GM21381 (cell line): ENCODE measurements around the gene ARFGEF3.
"Not testable (repeated sequence)": the region's sequence is repeated elsewhere in the genome, so short reads cannot be mapped to it uniquely, and the experiment has no call there.

Experiments used
- ATAC-seq: cut with Tn5 transposase; IDR thresholded peaks from one replicate; pipeline ENCODE4 v1.9.1; 2021; ENCODE audit warnings: mild to moderate bottlenecking, moderate library complexity; ENCODE audit not compliant: unreplicated experiment

ARFGEF3 gene

GRCh38 chr6:138161338-138162110 is at the start of gene ARFGEF3:
ARFGEF3 (plus strand) TSS chr6:138161939; CDS start chr6:138162087, 148 bp downstream.
- ATAC-seq: peak; percentile 73

- ATAC-seq: no peak
Observed at GRCh38 chr6:138113588-138114210, 48.0 kb upstream of the ARFGEF3 start.

- ATAC-seq: no peak
Observed at GRCh38 chr6:138115201-138115600, 46.5 kb upstream of the ARFGEF3 start.

- ATAC-seq: peak; percentile 71
Observed at GRCh38 chr6:138115877-138116660, 45.7 kb upstream of the ARFGEF3 start.

GRCh38 chr6:138116661-138116999 is 45.1 kb upstream of the ARFGEF3 start:
- no peak for ATAC-seq

- ATAC-seq: no peak
Observed at GRCh38 chr6:138117376-138117914, 44.3 kb upstream of the ARFGEF3 start.

- not testable (repeated sequence) for ATAC-seq
Observed at GRCh38 chr6:138119229-138119628, 42.5 kb upstream of the ARFGEF3 start.

- ATAC-seq: no peak
Observed at GRCh38 chr6:138119976-138120375, 41.8 kb upstream of the ARFGEF3 start.

- no peak for ATAC-seq
Observed at GRCh38 chr6:138124096-138124495, 37.6 kb upstream of the ARFGEF3 start.

GRCh38 chr6:138128096-138128495 is 33.6 kb upstream of the ARFGEF3 start:
- no peak for ATAC-seq

GRCh38 chr6:138129190-138129589 is 32.5 kb upstream of the ARFGEF3 start:
- no peak for ATAC-seq

GRCh38 chr6:138142806-138143205 is 18.9 kb upstream of the ARFGEF3 start:
- no peak for ATAC-seq

GRCh38 chr6:138145402-138145801 is 16.3 kb upstream of the ARFGEF3 start:
- peak; percentile 66 for ATAC-seq

GRCh38 chr6:138146544-138146943 is 15.2 kb upstream of the ARFGEF3 start:
- no peak for ATAC-seq

- no peak for ATAC-seq
Observed at GRCh38 chr6:138155443-138155842, 6.3 kb upstream of the ARFGEF3 start.

GRCh38 chr6:138157986-138158638 is 3.6 kb upstream of the ARFGEF3 start:
- ATAC-seq: no peak

GRCh38 chr6:138159246-138159645 is 2.5 kb upstream of the ARFGEF3 start:
- ATAC-seq: no peak

- no peak for ATAC-seq
Observed at GRCh38 chr6:138160329-138161087, 1.2 kb upstream of the ARFGEF3 start.

- ATAC-seq: no peak
Observed at GRCh38 chr6:138161088-138161337, 726 bp upstream of the ARFGEF3 start.

- peak; percentile 28 for ATAC-seq
Observed at GRCh38 chr6:138162111-138162954, 594 bp downstream of the ARFGEF3 start.
